ENCODE measurements around the gene CYP26C1. TPM values are rescaled to one million over a fixed set of nuclear protein-coding genes. Genes with fewer than 3 reads are reported as not detected.

CYP26C1 gene
- total RNA-seq, 2 experiments from 2014 or later = 0.17 TPM; not detected in 1

- H3K4me3 Mint-ChIP-seq = peak overlapping the region; percentile 22
- POLR2A ChIA-PET = no interaction called here
- no peaks in the 10 kb centered on the region for H3K9me3 Mint-ChIP-seq
- H3K4me1 Mint-ChIP-seq = peaks cover 25% of the 10 kb centered on the region
- ATAC-seq (ENCODE audit: low read depth) (no peak), DNase-seq (peak; percentile 44)
- peaks cover 87% of the 10 kb centered on the region for H3K27me3 Mint-ChIP-seq
- H3K36me3 Mint-ChIP-seq = no peaks in the 10 kb centered on the region
- H3K27ac Mint-ChIP-seq = no peak overlapping the region
Observed at GRCh38 chr10:93068411-93069244, 8.0 kb downstream of the CYP26C1 start.

GRCh38 chr10:93069245-93069561, 8.6 kb downstream of the CYP26C1 start:
- peaks cover 24% of the 10 kb centered on the region for H3K4me1 Mint-ChIP-seq
- no peaks in the 10 kb centered on the region for H3K9me3 Mint-ChIP-seq
- H3K27ac Mint-ChIP-seq = no peak overlapping the region
- POLR2A ChIA-PET = no interaction called here
- ATAC-seq (ENCODE audit: low read depth) (no peak), DNase-seq (no peak)
- H3K27me3 Mint-ChIP-seq = peaks cover 83% of the 10 kb centered on the region
- no peak overlapping the region for H3K4me3 Mint-ChIP-seq
- H3K36me3 Mint-ChIP-seq = no peaks in the 10 kb centered on the region

- no peak overlapping the region for H3K27ac Mint-ChIP-seq
- DNase-seq = no peak
Observed at GRCh38 chr10:93070378-93071176, 10.0 kb downstream of the CYP26C1 start.

GRCh38 chr10:93071177-93071472, 10.5 kb downstream of the CYP26C1 start:
- Mint-ChIP-seq H3K36me3 (no peaks in the 10 kb centered on the region), H3K27me3 (peaks cover 86% of the 10 kb centered on the region), H3K9me3 (no peaks in the 10 kb centered on the region), H3K4me3 (no peak overlapping the region), H3K4me1 (peaks cover 32% of the 10 kb centered on the region), H3K27ac (no peak overlapping the region)
- POLR2A ChIA-PET = no interaction called here
- ATAC-seq (ENCODE audit: low read depth) (no peak), DNase-seq (no peak)

More at GRCh38 chr10:93070378-93071176, 10.0 kb downstream of the CYP26C1 start:
- peaks cover 83% of the 10 kb centered on the region for H3K27me3 Mint-ChIP-seq
- no peak overlapping the region for H3K4me3 Mint-ChIP-seq
- H3K9me3 Mint-ChIP-seq = no peaks in the 10 kb centered on the region
- H3K4me1 Mint-ChIP-seq = peaks cover 29% of the 10 kb centered on the region
- POLR2A ChIA-PET = no interaction called here
- H3K36me3 Mint-ChIP-seq = no peaks in the 10 kb centered on the region
- ATAC-seq (ENCODE audit: low read depth) = no peak

GRCh38 chr10:93071674-93072224, 11.2 kb downstream of the CYP26C1 start:
- peaks cover 32% of the 10 kb centered on the region for H3K4me1 Mint-ChIP-seq
- peaks cover 87% of the 10 kb centered on the region for H3K27me3 Mint-ChIP-seq
- no peaks in the 10 kb centered on the region for H3K36me3 Mint-ChIP-seq
- ATAC-seq (ENCODE audit: low read depth) (no peak), DNase-seq (peak; percentile 33)
- peak overlapping the region; percentile 73 for H3K4me3 Mint-ChIP-seq
- H3K9me3 Mint-ChIP-seq = no peaks in the 10 kb centered on the region
- no peak overlapping the region for H3K27ac Mint-ChIP-seq
- POLR2A ChIA-PET = no interaction called here

- Mint-ChIP-seq H3K9me3 (no peaks in the 10 kb centered on the region), H3K4me1 (peaks cover 32% of the 10 kb centered on the region), H3K4me3 (peak overlapping the region; percentile 73), H3K36me3 (no peaks in the 10 kb centered on the region), H3K27ac (no peak overlapping the region), H3K27me3 (peaks cover 85% of the 10 kb centered on the region)
- ATAC-seq (ENCODE audit: low read depth) (no peak), DNase-seq (peak; percentile 34)
- POLR2A ChIA-PET = no interaction called here
Observed at GRCh38 chr10:93072225-93072712, 11.7 kb downstream of the CYP26C1 start.

- H3K36me3 Mint-ChIP-seq = no peaks in the 10 kb centered on the region
- peaks cover 28% of the 10 kb centered on the region for H3K4me1 Mint-ChIP-seq
- ATAC-seq (ENCODE audit: low read depth) (no peak), DNase-seq (peak; percentile 45)
- H3K27me3 Mint-ChIP-seq = peaks cover 84% of the 10 kb centered on the region
- H3K27ac Mint-ChIP-seq = no peak overlapping the region
- peak overlapping the region; percentile 73 for H3K4me3 Mint-ChIP-seq
- POLR2A ChIA-PET = interaction anchor here (0.9 kb wide), 1 partner anchor 10 kb away, joined by 3 read pairs; no protein-coding TSS in a partner anchor
- H3K9me3 Mint-ChIP-seq = no peaks in the 10 kb centered on the region
Observed at GRCh38 chr10:93072713-93073538, 12.3 kb downstream of the CYP26C1 start.

- peaks cover 26% of the 10 kb centered on the region for H3K4me1 Mint-ChIP-seq
- peak within 1 kb of the TSS; percentile 3 for H3K27ac Mint-ChIP-seq
- H3K9me3 Mint-ChIP-seq = no peaks in the 10 kb centered on the region
- DNase-seq = peak; percentile 58
- peaks cover 82% of the 10 kb centered on the region for H3K27me3 Mint-ChIP-seq
- H3K36me3 Mint-ChIP-seq = no peaks in the 10 kb centered on the region
- peak within 1 kb of the TSS; percentile 84 for H3K4me3 Mint-ChIP-seq
- POLR2A ChIA-PET = interaction anchor here (0.9 kb wide), 1 partner anchor 11 kb away, joined by 3 read pairs; no protein-coding TSS in a partner anchor
- ATAC-seq (ENCODE audit: low read depth) = peak; percentile 27
Observed at GRCh38 chr10:93073539-93074146, 13.0 kb downstream of the CYP26C1 start, which contains the start of gene CYP26A1. Gene CYP26A1 (plus strand): TSS chr10:93073893. CDS start chr10:93073935, 42 bp downstream.

- Mint-ChIP-seq H3K36me3 (no peaks in the 10 kb centered on the region), H3K4me3 (peak overlapping the region; percentile 84), H3K9me3 (no peaks in the 10 kb centered on the region), H3K27me3 (peaks cover 77% of the 10 kb centered on the region), H3K4me1 (peaks cover 25% of the 10 kb centered on the region), H3K27ac (peak overlapping the region; percentile 3)
- DNase-seq = no peak
- peak; percentile 32 for ATAC-seq (ENCODE audit: low read depth)
- POLR2A ChIA-PET = no interaction called here
Observed at GRCh38 chr10:93074147-93074596, 13.6 kb downstream of the CYP26C1 start.

GRCh38 chr10:93074597-93075368, 14.2 kb downstream of the CYP26C1 start:
- POLR2A ChIA-PET = no interaction called here

GRCh38 chr10:93075369-93076221, 15.0 kb downstream of the CYP26C1 start:
- DNase-seq = no peak

More at GRCh38 chr10:93074597-93075368, 14.2 kb downstream of the CYP26C1 start:
- Mint-ChIP-seq H3K4me1 (peaks cover 25% of the 10 kb centered on the region), H3K27me3 (peaks cover 78% of the 10 kb centered on the region), H3K36me3 (no peaks in the 10 kb centered on the region), H3K9me3 (no peaks in the 10 kb centered on the region), H3K4me3 (peak overlapping the region; percentile 84), H3K27ac (peak overlapping the region; percentile 3)
- peak; percentile 44 for ATAC-seq (ENCODE audit: low read depth)
- peak; percentile 66 for DNase-seq

More at GRCh38 chr10:93075369-93076221, 15.0 kb downstream of the CYP26C1 start:
- POLR2A ChIA-PET = no interaction called here
- ATAC-seq (ENCODE audit: low read depth) = no peak
- Mint-ChIP-seq H3K9me3 (no peaks in the 10 kb centered on the region), H3K4me1 (peaks cover 26% of the 10 kb centered on the region), H3K27ac (no peak overlapping the region), H3K27me3 (peaks cover 72% of the 10 kb centered on the region), H3K4me3 (peak overlapping the region; percentile 84), H3K36me3 (no peaks in the 10 kb centered on the region)
